K562 (cell line): ENCODE measurements around the gene G6PC1. TPM values are rescaled to one million over a fixed set of nuclear protein-coding genes. Genes with fewer than 3 reads are reported as not detected.

Experiments used
- ATAC-seq: fragments of 200-7000 bp; cut with Tn5 transposase; 3 replicates; pipeline ENCODE4 v1.9.1; 2020; ENCODE audit warnings: moderate library complexity
- BruUV-seq: library from RNA; stranded (reverse); fragments of 400-500 nt; replicated peaks from 2 replicates; lab custom pipeline; 2021; lab: Mats Ljungman, UMichigan
- CTCF ChIA-PET: fragments of 300-600 bp; formaldehyde crosslinking; extraction: SDS; loops from one replicate; lab custom pipeline; 2021; ENCODE audit warnings: low intra/inter-chr PET ratio; lab: Yijun Ruan, JAX
- POLR2A ChIA-PET: fragments of 300-600, 350-650 bp; sonication (Branson Sonifier 250); formaldehyde crosslinking; extraction: SDS; loops from one replicate; lab custom pipeline; 2021; ENCODE audit warnings: antibody characterized with exemption, inconsistent platforms; lab: Yijun Ruan, JAX
- DNase-seq, 4 experiments: peaks; one replicate each; pipeline versions ENCODE4 v3.0.0 to v3.0.0-alpha.2; 2011 to 2018; ENCODE audit warnings: low spot score in 3 of 4, mixed read lengths in 3 of 4; ENCODE audit errors: extremely low read depth in 1 of 4
- FAIRE-seq: peaks from 2 replicates; lab custom pipeline; 2011; peaks lifted over from hg19 to GRCh38; lab: Jason Lieb, UNC
- H2AFZ ChIP-seq: 2 replicates; pipeline ENCODE4 v1.6.0; 2011; ENCODE audit warnings: low read depth, low read length, control low read depth, inconsistent platforms
- H3K27ac ChIP-seq: fragments of 200-600 bp; 3 replicates; pipeline ENCODE4 v1.8.0; 2011; ENCODE audit warnings: low read depth, mild to moderate bottlenecking, control low read depth, inconsistent platforms, low read length, moderate library complexity, mixed read lengths; ENCODE audit errors: extremely low read depth
- H3K27me3 ChIP-seq, 2 experiments: fragments of 300-600 bp in 1 of 2; 2 replicates in 1 of 2; 3 replicates in 1 of 2; pipeline versions ENCODE4 v1.6.0 to v1.8.0; 2011; ENCODE audit warnings: inconsistent platforms in 2 of 2, low read length in 2 of 2, mild to moderate bottlenecking in 1 of 2, mixed read lengths in 1 of 2, moderate library complexity in 1 of 2; ENCODE audit not compliant: control insufficient read depth in 2 of 2, insufficient read depth in 2 of 2
- H3K36me3 ChIP-seq: fragments of 300-600 bp; 3 replicates; pipeline ENCODE4 v1.8.0; 2011; ENCODE audit warnings: mild to moderate bottlenecking, low read length, inconsistent platforms; ENCODE audit not compliant: control insufficient read depth, insufficient read depth
- H3K4me1 ChIP-seq, 2 experiments: fragments of 200-600 bp in 1 of 2; replicated peaks in 1 of 2; 2 replicates in 1 of 2; 3 replicates in 1 of 2; pipeline versions ENCODE4 v1.5.1 to v1.8.0; 2011; ENCODE audit warnings: inconsistent platforms in 2 of 2, low read length in 2 of 2, mild to moderate bottlenecking in 1 of 2, mixed read lengths in 1 of 2, moderate library complexity in 1 of 2; ENCODE audit not compliant: control insufficient read depth in 2 of 2, insufficient read depth in 2 of 2
- H3K4me2 ChIP-seq: 2 replicates; pipeline ENCODE4 v1.6.1; 2011; ENCODE audit warnings: low read length, control low read depth, inconsistent platforms, mixed read lengths; ENCODE audit not compliant: insufficient read depth
- H3K4me3 ChIP-seq: fragments of 200-600 bp; sonication (generic), shearing (Covaris generic); 2 replicates; pipeline ENCODE4 v1.5.1; 2016; ENCODE audit warnings: control low read depth, inconsistent platforms
- H3K79me2 ChIP-seq: fragments of 200-600 bp; 3 replicates; pipeline ENCODE4 v1.8.0; 2011; ENCODE audit warnings: low read length, inconsistent platforms; ENCODE audit not compliant: control insufficient read depth, insufficient read depth
- H3K9ac ChIP-seq, 2 experiments: 2 replicates each; pipeline versions ENCODE4 v1.6.0 to v1.6.1; 2011; ENCODE audit warnings: low read depth in 2 of 2, low read length in 2 of 2, control low read depth in 1 of 2, inconsistent platforms in 1 of 2, mild to moderate bottlenecking in 1 of 2, mixed read lengths in 1 of 2; ENCODE audit not compliant: insufficient read depth in 1 of 2
- H3K9me1 ChIP-seq: one replicate; pipeline ENCODE4 v1.6.0; 2011; ENCODE audit warnings: inconsistent platforms, mild to moderate bottlenecking, low read length, moderate library complexity; ENCODE audit not compliant: control insufficient read depth, insufficient read depth
- H3K9me3 ChIP-seq: replicated peaks from 2 replicates; pipeline ENCODE4 v1.5.1; 2011; ENCODE audit warnings: low read depth, low read length, inconsistent platforms; ENCODE audit not compliant: control insufficient read depth, insufficient read depth
- H4K20me1 ChIP-seq: replicated peaks from 2 replicates; pipeline ENCODE4 v1.6.1; 2011; ENCODE audit warnings: low read length, inconsistent platforms, mixed read lengths; ENCODE audit not compliant: control insufficient read depth, insufficient read depth
- KLF10 ChIP-seq: fragments of 250-450 bp; sonication (Bioruptor Pico); IDR thresholded peaks from 2 replicates; pipeline ENCODE4 v1.6.1; 2021; ENCODE audit warnings: matching md5 sums
- SIX5 ChIP-seq, 2 experiments: IDR thresholded peaks; 2 replicates each; pipeline ENCODE4 v1.6.1; 2011; ENCODE audit warnings: low read length in 2 of 2, borderline replicate concordance in 1 of 2, low read depth in 1 of 2, mild to moderate bottlenecking in 1 of 2, moderate library complexity in 1 of 2; ENCODE audit not compliant: insufficient read depth in 1 of 2
- SMAD4 ChIP-seq: fragments of 250-450 bp; sonication (Bioruptor Pico); conservative IDR thresholded peaks from 2 replicates; pipeline ENCODE4 v1.8.0; 2021; ENCODE audit warnings: inconsistent platforms, mild to moderate bottlenecking, moderate library complexity
- ZNF407 ChIP-seq: fragments of 450-650 bp; IDR thresholded peaks from 2 replicates; pipeline ENCODE4 v1.6.1; 2016; ENCODE audit warnings: low read depth
- WGBS: fragments of 100-300 bp; shearing (Covaris generic); methylation state at CpG from one replicate; pipeline ENCODE4 v1.1.6; 2016; ENCODE audit warnings: low coverage, mixed read lengths; ENCODE audit not compliant: insufficient coverage; ENCODE audit errors: missing lambda C conversion rate; 5-methylcytosine and 5-hydroxymethylcytosine counted together
- in situ Hi-C: fragments of 300-500 bp; cut with MboI; formaldehyde crosslinking; loops from 4 replicates; pipeline ENCODE4 v1.15.0; 2018; ENCODE audit warnings: inconsistent platforms, mixed read lengths
- intact Hi-C: fragments of 100-400 bp; cut with micrococcal nuclease; formaldehyde crosslinking; loops from 2 replicates; pipeline ENCODE4 v1.14.2; 2022
- polyA plus RNA-seq, 8 experiments: library from polyadenylated mRNA; depleted of rRNA in 4 of 8; stranded (reverse) in 5 of 8; unstranded in 3 of 8; fragments of >200 nt; fragmentation: Nextera tagmentation in 2 of 8; fragmentation: Illumina TruSeq in 1 of 8; extraction: Ambion mirVana in 2 of 8; extraction: Trizol in 1 of 8; gene quantifications; 2 replicates each; pipeline versions ENCODE4 v1.2.1 to v1.2.3, GENCODE V29; 2011 to 2014; ENCODE audit warnings: inconsistent platforms in 1 of 8, missing spikeins in 1 of 8
- total RNA-seq, 7 experiments: library from RNA; depleted of rRNA in 6 of 7; stranded (reverse); fragments of >200 nt in 6 of 7; fragmentation: Illumina TruSeq in 2 of 7; extraction: Trizol in 2 of 7; gene quantifications; 2 replicates each; pipeline versions ENCODE4 v1.2.1 to v1.2.3, GENCODE V29; 2011 to 2021; ENCODE audit warnings: low replicate concordance in 1 of 7

G6PC1 gene
- total and polyA plus RNA-seq, 9 of the 15 experiments (the other 6 are each of a cell fraction or from before 2014, with no cell fraction given): not detected

GRCh38 chr17:42898147-42898811 lies 2.3 kb upstream of the G6PC1 start:
- no peaks in the 10 kb centered on the region for H3K79me2 ChIP-seq
- H3K27me3 ChIP-seq: peaks cover 6 to 28% of the 10 kb centered on the region in 2 experiments; a peak in 2 of 5 replicates
- ChIA-PET POLR2A (interaction anchor here (1.3 kb wide), 1 partner anchor 14 kb away, joined by 3 read pairs; no protein-coding TSS in a partner anchor), CTCF (no interaction called here)
- H3K4me3 ChIP-seq: no peak overlapping the region
- BruUV-seq: no TSS peak
- no peaks in the 10 kb centered on the region for H4K20me1 ChIP-seq
- ATAC-seq (peak; percentile 23; the same call in 1 of the 3 replicates), DNase-seq (no peak), FAIRE-seq (no peak)
- H3K9me1 ChIP-seq: no peaks in the 10 kb centered on the region
- intact Hi-C loops: no loop called here
- no peak overlapping the region for H3K27ac ChIP-seq
- H3K4me2 ChIP-seq: no peak overlapping the region
- no peak overlapping the region; a peak in 1 of 4 replicates for H3K9ac ChIP-seq
- in situ Hi-C loops: no loop called here
- 12% methylated on average over 7 of the region's 7 CpGs for WGBS
- H3K36me3 ChIP-seq: no peaks in the 10 kb centered on the region
- no peak overlapping the region for H2AFZ ChIP-seq
- H3K4me1 ChIP-seq: no peaks in the 10 kb centered on the region
- H3K9me3 ChIP-seq: no peaks in the 10 kb centered on the region; the same call in 1 of the 2 replicates
- no peak for TF ChIP-seq ZNF407
- TF ChIP-seq SIX5 (IDR thresholded peaks at IDR 0.05; ENCODE audit: borderline replicate concordance in 1 of 2, insufficient read depth in 1 of 2, low read depth in 1 of 2, low read length in 2 of 2): no peak
- no peak for TF ChIP-seq KLF10 (CRISPR knock-in tag)
- TF ChIP-seq SMAD4: no peak
